GM12872 (cell line): ENCODE results near the gene KCNJ15.

Experiments used
- CTCF ChIP-seq: IDR thresholded peaks from 3 replicates; pipeline ENCODE4 v1.5.1; 2011; ENCODE audit warnings: low read depth, mild to moderate bottlenecking, low read length, moderate library complexity; ENCODE audit not compliant: insufficient read depth

Gene KCNJ15

GRCh38 chr21:38246511-38246910 lies 10.3 kb upstream of the KCNJ15 start:
- no peak for TF ChIP-seq CTCF

GRCh38 chr21:38247738-38248510 lies 8.9 kb upstream of the KCNJ15 start:
- TF ChIP-seq CTCF = no peak

- no peak for TF ChIP-seq CTCF
Observed at GRCh38 chr21:38249256-38249655, 7.5 kb upstream of the KCNJ15 start.

GRCh38 chr21:38249696-38250278 lies 7.0 kb upstream of the KCNJ15 start:
- no peak for TF ChIP-seq CTCF

- no peak for TF ChIP-seq CTCF
Observed at GRCh38 chr21:38250991-38251418, 5.8 kb upstream of the KCNJ15 start.

- TF ChIP-seq CTCF = no peak
Observed at GRCh38 chr21:38254970-38255369, 1.8 kb upstream of the KCNJ15 start.

GRCh38 chr21:38255571-38256117 lies 1.1 kb upstream of the KCNJ15 start:
- TF ChIP-seq CTCF = no peak
